Cardiac fibroblast (primary cell): Measurements from ENCODE around the gene ABCG1.

Source experiments
- DNase-seq, 2 donors: peaks; one replicate each; pipeline versions ENCODE4 v3.0.0 to v3.0.0-alpha.2; 2010; ENCODE audit warnings: low read depth in 2 of 2
- H3K4me3 ChIP-seq, 2 donors: replicated peaks in 1 of 2; 1 replicate in 1 of 2; 2 replicates in 1 of 2; pipeline ENCODE4 v1.5.1; 2011; ENCODE audit warnings: low read depth in 2 of 2, low read length in 2 of 2, mild to moderate bottlenecking in 2 of 2, moderate library complexity in 1 of 2
- TF ChIP-seq, protein P1 (sequence below): IDR thresholded peaks from one replicate; pipeline ENCODE4 v1.5.1; 2011; ENCODE audit warnings: low read depth, mild to moderate bottlenecking, low read length, inconsistent platforms

ABCG1 gene

DNA sequence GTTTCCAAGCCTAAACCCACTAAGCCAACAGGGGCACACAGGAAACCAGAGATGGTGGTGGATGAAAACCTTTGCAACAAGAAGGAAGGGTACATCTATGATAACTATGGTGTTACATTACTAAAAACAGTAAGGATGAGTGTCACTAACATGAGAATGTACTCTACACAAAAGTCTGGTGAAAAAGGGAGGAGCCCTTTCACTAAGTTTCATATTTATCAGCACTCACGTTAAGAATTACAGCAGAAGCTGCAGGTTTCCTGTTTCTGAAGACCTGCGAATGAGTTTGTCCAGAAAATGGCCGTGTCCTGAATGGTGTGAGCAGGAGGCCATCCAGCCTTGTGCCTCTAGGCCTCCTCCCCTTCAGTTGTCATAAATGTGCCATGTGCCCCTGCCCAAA, 17.8 kb downstream of the ABCG1 start:
- TF ChIP-seq, protein P1, sequence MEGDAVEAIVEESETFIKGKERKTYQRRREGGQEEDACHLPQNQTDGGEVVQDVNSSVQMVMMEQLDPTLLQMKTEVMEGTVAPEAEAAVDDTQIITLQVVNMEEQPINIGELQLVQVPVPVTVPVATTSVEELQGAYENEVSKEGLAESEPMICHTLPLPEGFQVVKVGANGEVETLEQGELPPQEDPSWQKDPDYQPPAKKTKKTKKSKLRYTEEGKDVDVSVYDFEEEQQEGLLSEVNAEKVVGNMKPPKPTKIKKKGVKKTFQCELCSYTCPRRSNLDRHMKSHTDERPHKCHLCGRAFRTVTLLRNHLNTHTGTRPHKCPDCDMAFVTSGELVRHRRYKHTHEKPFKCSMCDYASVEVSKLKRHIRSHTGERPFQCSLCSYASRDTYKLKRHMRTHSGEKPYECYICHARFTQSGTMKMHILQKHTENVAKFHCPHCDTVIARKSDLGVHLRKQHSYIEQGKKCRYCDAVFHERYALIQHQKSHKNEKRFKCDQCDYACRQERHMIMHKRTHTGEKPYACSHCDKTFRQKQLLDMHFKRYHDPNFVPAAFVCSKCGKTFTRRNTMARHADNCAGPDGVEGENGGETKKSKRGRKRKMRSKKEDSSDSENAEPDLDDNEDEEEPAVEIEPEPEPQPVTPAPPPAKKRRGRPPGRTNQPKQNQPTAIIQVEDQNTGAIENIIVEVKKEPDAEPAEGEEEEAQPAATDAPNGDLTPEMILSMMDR, result no peak
- DNase-seq, result no peak
- H3K4me3 ChIP-seq, result no peak overlapping the region

- TF ChIP-seq, protein P1, result no peak
- no peak overlapping the region for H3K4me3 ChIP-seq
- DNase-seq, result no peak
Observed at GRCh38 chr21:42237161-42237560, 18.2 kb downstream of the ABCG1 start.

GRCh38 chr21:42237577-42237976, 18.6 kb downstream of the ABCG1 start:
- TF ChIP-seq, protein P1, result no peak
- no peak for DNase-seq
- no peak overlapping the region for H3K4me3 ChIP-seq

GRCh38 chr21:42238185-42238934, 19.4 kb downstream of the ABCG1 start:
- no peak overlapping the region for H3K4me3 ChIP-seq
- TF ChIP-seq, protein P1, result no peak
- no peak for DNase-seq

DNA sequence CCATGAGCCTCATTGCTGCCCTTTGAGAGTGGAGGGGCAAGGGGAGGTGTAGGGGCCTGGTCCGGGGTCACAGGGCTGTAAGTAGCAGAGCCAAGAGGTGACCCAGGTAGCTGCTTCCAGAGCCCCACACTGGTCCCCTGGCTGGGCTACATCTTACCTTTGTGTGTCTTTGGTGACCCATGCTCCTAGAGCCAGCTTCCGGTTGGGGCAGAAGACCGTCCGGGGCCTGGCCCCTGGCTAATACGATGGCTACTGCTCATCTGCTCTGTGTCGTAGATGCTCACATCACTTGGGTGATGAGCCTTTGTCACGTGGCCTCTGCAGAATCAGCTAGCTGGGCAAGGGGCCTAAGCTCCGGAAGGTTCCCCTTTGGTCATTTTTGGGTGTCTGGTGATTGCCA, 20.6 kb downstream of the ABCG1 start:
- no peak for DNase-seq
- TF ChIP-seq, protein P1, result no peak
- H3K4me3 ChIP-seq, result no peak overlapping the region

DNA sequence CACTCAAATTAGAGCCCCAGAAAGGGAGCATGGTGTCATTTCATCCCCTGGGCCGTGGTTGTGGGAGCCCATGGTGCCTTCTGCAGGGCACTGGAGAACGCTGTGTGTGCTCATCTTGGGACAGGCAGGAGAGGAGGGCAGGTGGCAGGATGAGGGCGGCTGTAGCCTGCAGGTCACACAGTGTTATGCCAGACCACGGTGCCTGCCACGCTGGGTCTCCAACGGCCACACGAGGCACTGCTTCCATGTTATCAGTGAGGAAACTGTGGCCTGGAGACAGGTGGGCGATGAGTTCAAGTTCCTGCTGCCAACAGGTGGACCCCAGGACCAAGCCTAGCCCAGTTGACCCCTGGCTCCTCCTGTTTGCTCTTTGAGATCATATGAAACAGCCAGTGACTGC, 21.0 kb downstream of the ABCG1 start:
- no peak for DNase-seq
- TF ChIP-seq, protein P1, result no peak
- H3K4me3 ChIP-seq, result no peak overlapping the region

DNA sequence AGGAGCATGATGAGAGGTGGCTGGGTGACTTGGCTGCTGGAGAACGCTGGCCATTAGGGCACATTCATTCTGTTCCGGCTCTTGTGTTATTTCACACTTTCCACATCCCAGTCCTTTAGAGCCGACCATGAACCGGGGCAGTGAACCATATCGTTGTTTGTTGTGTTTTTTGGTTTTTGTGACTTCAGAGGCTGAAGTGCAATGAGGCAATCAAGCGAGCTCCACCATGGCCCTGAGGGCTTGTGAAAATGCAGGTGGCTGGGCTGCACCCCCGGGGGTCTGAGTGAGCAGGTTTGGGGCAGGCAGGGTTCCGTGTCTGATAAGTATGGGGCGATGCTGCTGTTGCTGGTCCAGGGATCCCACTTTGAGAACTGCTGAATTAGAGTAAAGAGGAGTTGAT, 23.7 kb downstream of the ABCG1 start:
- TF ChIP-seq, protein P1, result no peak
- DNase-seq, result no peak
- no peak overlapping the region for H3K4me3 ChIP-seq
